ENCODE data around the gene INCENP. TPM values are rescaled to one million over a fixed set of nuclear protein-coding genes. Genes with fewer than 3 reads are reported as not detected.
A peak's percentile ranks its signal among the peaks of the same experiment; 100 is the strongest.

Gene INCENP
- total RNA-seq, 1 experiment from 2014 or later, result 56.2 TPM

GRCh38 chr11:62169935-62170334 is 46.1 kb downstream of the INCENP start:
- TF ChIP-seq, protein P1, sequence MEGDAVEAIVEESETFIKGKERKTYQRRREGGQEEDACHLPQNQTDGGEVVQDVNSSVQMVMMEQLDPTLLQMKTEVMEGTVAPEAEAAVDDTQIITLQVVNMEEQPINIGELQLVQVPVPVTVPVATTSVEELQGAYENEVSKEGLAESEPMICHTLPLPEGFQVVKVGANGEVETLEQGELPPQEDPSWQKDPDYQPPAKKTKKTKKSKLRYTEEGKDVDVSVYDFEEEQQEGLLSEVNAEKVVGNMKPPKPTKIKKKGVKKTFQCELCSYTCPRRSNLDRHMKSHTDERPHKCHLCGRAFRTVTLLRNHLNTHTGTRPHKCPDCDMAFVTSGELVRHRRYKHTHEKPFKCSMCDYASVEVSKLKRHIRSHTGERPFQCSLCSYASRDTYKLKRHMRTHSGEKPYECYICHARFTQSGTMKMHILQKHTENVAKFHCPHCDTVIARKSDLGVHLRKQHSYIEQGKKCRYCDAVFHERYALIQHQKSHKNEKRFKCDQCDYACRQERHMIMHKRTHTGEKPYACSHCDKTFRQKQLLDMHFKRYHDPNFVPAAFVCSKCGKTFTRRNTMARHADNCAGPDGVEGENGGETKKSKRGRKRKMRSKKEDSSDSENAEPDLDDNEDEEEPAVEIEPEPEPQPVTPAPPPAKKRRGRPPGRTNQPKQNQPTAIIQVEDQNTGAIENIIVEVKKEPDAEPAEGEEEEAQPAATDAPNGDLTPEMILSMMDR (IDR thresholded peaks at IDR 0.05; ENCODE audit: unreplicated experiment), result no peak
- H3K36me3 Mint-ChIP-seq (ENCODE audit: insufficient read depth, unreplicated experiment), result no peaks in the 10 kb centered on the region
- H3K27me3 Mint-ChIP-seq (ENCODE audit: insufficient read depth, unreplicated experiment), result peaks cover 89% of the 10 kb centered on the region
- H3K9me3 Mint-ChIP-seq (ENCODE audit: unreplicated experiment), result no peaks in the 10 kb centered on the region
- no peak overlapping the region for H3K4me3 Mint-ChIP-seq (ENCODE audit: unreplicated experiment)
- no peak overlapping the region for H3K27ac Mint-ChIP-seq (ENCODE audit: low read depth, unreplicated experiment)
- no peaks in the 10 kb centered on the region for H3K4me1 Mint-ChIP-seq (ENCODE audit: insufficient read depth, unreplicated experiment)
- no peak for DNase-seq (ENCODE audit: unreplicated experiment)
- ChIA-PET POLR2A (no interaction called here), CTCF (interaction anchor here (1.1 to 2.7 kb wide), 5 partner anchors 14 to 208 kb away, joined by 3 to 13 read pairs (median 7); no protein-coding TSS in a partner anchor)
- intact Hi-C loops (cut with micrococcal nuclease), result loop anchor here (2.0 kb wide), 1 partner anchor 39 kb away; the partner anchor contains the start of gene SCGB2A1
- no TSS peak for BruUV-seq (replicated peaks)

GRCh38 chr11:62171261-62171723 is 47.5 kb downstream of the INCENP start:
- no peak overlapping the region for H3K27ac Mint-ChIP-seq (ENCODE audit: low read depth, unreplicated experiment)
- H3K27me3 Mint-ChIP-seq (ENCODE audit: insufficient read depth, unreplicated experiment), result peaks cover 89% of the 10 kb centered on the region
- POLR2A ChIA-PET, result interaction anchor here (0.7 to 1.2 kb wide), 2 partner anchors 9 to 72 kb away, joined by 3 to 4 read pairs; no protein-coding TSS in a partner anchor
- no peaks in the 10 kb centered on the region for H3K9me3 Mint-ChIP-seq (ENCODE audit: unreplicated experiment)
- H3K4me1 Mint-ChIP-seq (ENCODE audit: insufficient read depth, unreplicated experiment), result no peaks in the 10 kb centered on the region
- TF ChIP-seq, protein P1 (IDR thresholded peaks at IDR 0.05; ENCODE audit: unreplicated experiment), result peak; percentile 62
- no peak overlapping the region for H3K4me3 Mint-ChIP-seq (ENCODE audit: unreplicated experiment)
- BruUV-seq (replicated peaks), result no TSS peak
- peak; percentile 87 for DNase-seq (ENCODE audit: unreplicated experiment)
- no peaks in the 10 kb centered on the region for H3K36me3 Mint-ChIP-seq (ENCODE audit: insufficient read depth, unreplicated experiment)
- intact Hi-C loops (cut with micrococcal nuclease), result loop anchor here (1.0 to 2.0 kb wide), 3 partner anchors 38 to 207 kb away; partner anchors contain the start of gene SCGB2A1
- CTCF ChIA-PET, result interaction anchor here (0.5 to 2.7 kb wide), 24 partner anchors 12 to 1102 kb away, joined by 3 to 13 read pairs (median 4); partner anchors contain the start of genes SCGB1D1 and SCGB1D2

DNA sequence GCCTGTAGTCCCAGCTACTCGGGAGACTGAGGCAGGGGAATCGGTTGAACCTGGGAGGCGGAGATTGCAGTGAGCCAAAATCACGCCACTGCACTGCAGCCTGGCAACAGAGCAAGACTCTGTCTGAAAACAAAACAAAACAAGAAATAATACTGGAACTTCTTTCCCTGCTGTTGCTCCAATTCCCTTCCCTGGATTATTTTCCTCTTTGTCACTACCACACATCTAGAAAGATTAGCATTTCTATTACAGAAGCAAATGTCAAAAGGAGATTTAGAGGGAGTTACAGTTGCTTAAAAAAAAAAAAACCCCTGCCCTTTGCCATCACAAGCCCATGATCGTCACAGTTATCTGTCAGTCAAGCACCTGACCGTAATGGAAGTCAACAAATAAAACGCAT is 48.5 kb downstream of the INCENP start:
- no peaks in the 10 kb centered on the region for H3K4me1 Mint-ChIP-seq (ENCODE audit: insufficient read depth, unreplicated experiment)
- H3K27me3 Mint-ChIP-seq (ENCODE audit: insufficient read depth, unreplicated experiment), result peaks cover 89% of the 10 kb centered on the region
- no TSS peak for BruUV-seq (replicated peaks)
- H3K36me3 Mint-ChIP-seq (ENCODE audit: insufficient read depth, unreplicated experiment), result no peaks in the 10 kb centered on the region
- no peaks in the 10 kb centered on the region for H3K9me3 Mint-ChIP-seq (ENCODE audit: unreplicated experiment)
- H3K27ac Mint-ChIP-seq (ENCODE audit: low read depth, unreplicated experiment), result no peak overlapping the region
- no peak for DNase-seq (ENCODE audit: unreplicated experiment)
- no peak overlapping the region for H3K4me3 Mint-ChIP-seq (ENCODE audit: unreplicated experiment)
- intact Hi-C loops (cut with micrococcal nuclease), result no loop called here
- ChIA-PET POLR2A (interaction anchor here (1.2 kb wide), 1 partner anchor 8 kb away, joined by 4 read pairs; no protein-coding TSS in a partner anchor), CTCF (interaction anchor here (0.6 to 2.7 kb wide), 15 partner anchors 11 to 414 kb away, joined by 3 to 13 read pairs (median 4); partner anchors contain the start of genes SCGB1D1 and SCGB1D2)
- TF ChIP-seq, protein P1 (IDR thresholded peaks at IDR 0.05; ENCODE audit: unreplicated experiment), result no peak

DNA sequence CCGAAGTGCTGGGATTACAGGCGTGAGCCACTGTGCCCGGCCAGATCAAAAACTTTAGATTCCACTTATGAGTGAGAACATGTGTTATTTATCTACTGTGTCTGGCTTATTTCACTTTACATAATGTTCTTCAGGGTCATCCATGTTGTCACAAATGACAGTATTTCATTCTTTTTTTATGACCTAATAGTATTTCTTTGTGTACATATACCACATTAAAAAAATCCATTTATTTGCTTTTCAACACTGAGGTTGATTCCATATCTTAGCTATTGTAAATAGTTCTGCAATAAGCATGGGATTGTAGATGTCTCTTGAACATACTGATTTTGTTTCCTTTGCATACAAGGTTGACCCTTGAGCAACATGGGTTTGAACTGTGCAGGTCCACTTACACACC is 53.0 kb downstream of the INCENP start:
- no peak for DNase-seq (ENCODE audit: unreplicated experiment)
- Mint-ChIP-seq H3K36me3 (ENCODE audit: insufficient read depth, unreplicated experiment) (no peaks in the 10 kb centered on the region), H3K9me3 (ENCODE audit: unreplicated experiment) (no peaks in the 10 kb centered on the region), H3K27me3 (ENCODE audit: insufficient read depth, unreplicated experiment) (peaks cover 68% of the 10 kb centered on the region), H3K4me3 (ENCODE audit: unreplicated experiment) (no peak overlapping the region), H3K4me1 (ENCODE audit: insufficient read depth, unreplicated experiment) (no peaks in the 10 kb centered on the region), H3K27ac (ENCODE audit: low read depth, unreplicated experiment) (no peak overlapping the region)
- no TSS peak for BruUV-seq (replicated peaks)
- CTCF ChIA-PET, result interaction anchor here (0.6 kb wide), 1 partner anchor 11 kb away, joined by 3 read pairs; no protein-coding TSS in a partner anchor
- TF ChIP-seq, protein P1 (IDR thresholded peaks at IDR 0.05; ENCODE audit: unreplicated experiment), result no peak
- intact Hi-C loops (cut with micrococcal nuclease), result no loop called here
- POLR2A ChIA-PET, result no interaction called here

Data from MCF 10A (cell line).